ENCODE data around the gene CERK. TPM values are rescaled to one million over a fixed set of nuclear protein-coding genes. Genes with fewer than 3 reads are reported as not detected.
A peak's percentile ranks its signal among the peaks of the same experiment; 100 is the strongest.

CERK gene
- total and polyA plus RNA-seq, 2 of the 13 experiments (the other 11 are each of a cell fraction or from before 2014, with no cell fraction given) = 40.3 to 41.9 TPM

DNA sequence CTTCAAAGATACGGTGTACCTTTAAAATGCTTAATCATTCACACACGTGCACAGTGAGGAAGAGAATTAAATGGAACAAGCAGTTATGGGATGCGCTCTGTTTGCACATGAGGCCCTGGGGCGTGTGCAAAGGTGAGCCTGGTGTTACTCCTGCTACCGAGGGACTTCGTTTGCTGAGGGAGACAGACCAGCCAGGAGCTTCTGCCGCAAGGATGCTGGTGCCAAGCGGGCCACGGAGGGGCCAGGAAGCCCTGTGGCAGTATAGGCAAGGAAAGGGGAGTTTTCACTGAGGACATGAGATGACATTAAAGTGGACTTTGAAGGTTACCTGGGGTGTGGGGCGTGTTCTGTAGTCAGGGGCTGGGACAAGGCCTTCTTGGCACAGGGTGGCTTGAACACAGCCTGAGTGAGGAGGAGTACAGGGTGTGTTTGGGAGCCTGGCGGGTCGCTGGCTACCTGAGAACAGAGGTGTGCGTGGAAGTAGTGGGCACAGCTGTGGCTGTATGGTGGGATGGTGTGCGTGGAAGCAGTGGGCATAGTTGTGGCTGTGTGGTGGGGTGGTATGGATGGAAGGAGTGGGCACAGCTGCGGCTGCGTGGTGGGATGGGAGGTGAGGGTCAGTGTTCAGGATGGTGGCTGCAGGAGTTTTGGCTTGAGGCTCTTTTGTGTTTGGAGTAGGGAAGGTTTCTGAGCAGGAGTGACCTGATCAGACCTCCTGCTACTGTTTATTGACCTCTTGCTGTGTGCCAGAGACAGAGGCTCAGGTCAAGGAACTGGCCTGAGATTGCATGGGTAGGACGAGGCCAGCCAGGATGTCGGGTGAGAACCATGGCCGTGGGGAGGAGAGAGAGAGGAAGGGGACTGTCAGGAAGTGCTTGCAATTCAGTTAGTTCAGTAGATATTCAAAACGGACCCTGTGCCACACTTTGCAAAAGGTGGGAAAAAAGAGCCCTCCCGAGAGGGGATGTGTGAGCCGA, 38.1 kb upstream of the CERK start:
- POLR2A ChIA-PET = interaction anchor here (1.1 to 4.8 kb wide), 6 partner anchors 13 to 212 kb away, joined by 3 to 144 read pairs (median 11); partner anchors contain the start of gene TBC1D22A
- DNase-seq (ENCODE audit: low spot score) (peak; percentile 43), FAIRE-seq (peak; percentile 72), ATAC-seq (peak; percentile 30)
- Histone ChIP-seq H3K9me3 (ENCODE audit: low read length) (no peaks in the 10 kb centered on the region), H3K9ac (ENCODE audit: insufficient read depth, low read depth, low read length) (peak overlapping the region; percentile 79; the same call in 1 of the 2 replicates), H2AFZ (ENCODE audit: low read length) (no peak overlapping the region), H3K27ac (ENCODE audit: extremely low read length, insufficient read depth, low read length) (peak overlapping the region; percentile 82), H3K4me2 (ENCODE audit: low read depth, low read length) (peak overlapping the region; percentile 90), H3K4me3 (replicated peaks in 1 of 3; ENCODE audit: insufficient read depth in 1 of 3, low read depth in 2 of 3, low read length in 3 of 3) (peak overlapping the region in 2 of 3 experiments; percentile 58 to 77; a peak in 4 of 6 replicates), H4K20me1 (ENCODE audit: insufficient read depth, low read length) (peaks cover 17% of the 10 kb centered on the region; the same call in 1 of the 2 replicates), H3K36me3 (replicated peaks in 1 of 2; ENCODE audit: control insufficient read depth in 1 of 2, insufficient read depth in 2 of 2, low read length in 2 of 2) (peaks cover 2 to 8% of the 10 kb centered on the region in 2 experiments; a peak in 3 of 5 replicates), H3K79me2 (ENCODE audit: insufficient read depth, low read length) (peaks cover 78% of the 10 kb centered on the region), H3K4me1 (ENCODE audit: insufficient read depth, low read length) (peaks cover 46% of the 10 kb centered on the region), H3K27me3 (ENCODE audit: control insufficient read depth in 1 of 2, insufficient read depth in 2 of 2, low read length in 2 of 2) (no peaks in the 10 kb centered on the region)
- no TSS peak for BruUV-seq (replicated peaks)
- in situ Hi-C loops (cut with HindIII; ENCODE audit: extremely low pct_ligation_motif_present, low pct_unique_long_range_greater_than_20kb) (no loop called here), intact Hi-C loops (cut with micrococcal nuclease; ENCODE audit: unreplicated experiment) (loop anchor here (2.0 to 5.0 kb wide), 3 partner anchors 17 to 379 kb away; no protein-coding TSS in a partner anchor)
- CTCF ChIA-PET (ENCODE audit: low intra/inter-chr PET ratio, low total read pairs) = no interaction called here
- WGBS (ENCODE audit: low lambda C conversion rate) = 57% methylated on average over 22 of the region's 22 CpGs
- no peak for TF ChIP-seq CHD4 (IDR thresholded peaks at IDR 0.05; ENCODE audit: borderline replicate concordance, low read length)
- TF ChIP-seq RBM22 (optimal IDR thresholded peaks at IDR 0.05; ENCODE audit: low read length) = no peak
- no peak for TF ChIP-seq ZNF766 (CRISPR knock-in tag; IDR thresholded peaks at IDR 0.05; ENCODE audit: borderline replicate concordance)
- 0 out of 2 replicates have a peak, but pooled peaks have one; percentile 26 for TF ChIP-seq ZNF572 (CRISPR knock-in tag; IDR thresholded peaks at IDR 0.05)
- no peak for TF ChIP-seq CC2D1A (CRISPR knock-in tag; IDR thresholded peaks at IDR 0.05)
- TF ChIP-seq, protein P1, sequence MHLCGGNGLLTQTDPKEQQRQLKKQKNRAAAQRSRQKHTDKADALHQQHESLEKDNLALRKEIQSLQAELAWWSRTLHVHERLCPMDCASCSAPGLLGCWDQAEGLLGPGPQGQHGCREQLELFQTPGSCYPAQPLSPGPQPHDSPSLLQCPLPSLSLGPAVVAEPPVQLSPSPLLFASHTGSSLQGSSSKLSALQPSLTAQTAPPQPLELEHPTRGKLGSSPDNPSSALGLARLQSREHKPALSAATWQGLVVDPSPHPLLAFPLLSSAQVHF (CRISPR knock-in tag; IDR thresholded peaks at IDR 0.05) = 0 out of 2 replicates have a peak, but pooled peaks have one; percentile 40
- peak; percentile 53; the same call in 1 of the 2 replicates for TF ChIP-seq ZNF598 (CRISPR knock-in tag; IDR thresholded peaks at IDR 0.05; ENCODE audit: borderline replicate concordance)
- 0 out of 2 replicates have a peak, but pooled peaks have one; percentile 13 for TF ChIP-seq GATAD2A (CRISPR knock-in tag; IDR thresholded peaks at IDR 0.05)
- TF ChIP-seq HDAC2 (CRISPR knock-in tag; IDR thresholded peaks at IDR 0.05) = peak; percentile 16; the same call in 1 of the 2 replicates
- TF ChIP-seq HOXA7 (CRISPR knock-in tag; IDR thresholded peaks at IDR 0.05) = 0 out of 2 replicates have a peak, but pooled peaks have one; percentile 26
- TF ChIP-seq, protein P2, sequence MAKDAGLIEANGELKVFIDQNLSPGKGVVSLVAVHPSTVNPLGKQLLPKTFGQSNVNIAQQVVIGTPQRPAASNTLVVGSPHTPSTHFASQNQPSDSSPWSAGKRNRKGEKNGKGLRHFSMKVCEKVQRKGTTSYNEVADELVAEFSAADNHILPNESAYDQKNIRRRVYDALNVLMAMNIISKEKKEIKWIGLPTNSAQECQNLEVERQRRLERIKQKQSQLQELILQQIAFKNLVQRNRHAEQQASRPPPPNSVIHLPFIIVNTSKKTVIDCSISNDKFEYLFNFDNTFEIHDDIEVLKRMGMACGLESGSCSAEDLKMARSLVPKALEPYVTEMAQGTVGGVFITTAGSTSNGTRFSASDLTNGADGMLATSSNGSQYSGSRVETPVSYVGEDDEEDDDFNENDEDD (CRISPR knock-in tag; IDR thresholded peaks at IDR 0.05; ENCODE audit: borderline replicate concordance) = peak; percentile 45; the same call in 1 of the 2 replicates
- TF ChIP-seq FOXP4 (CRISPR knock-in tag; IDR thresholded peaks at IDR 0.05) = 0 out of 2 replicates have a peak, but pooled peaks have one; percentile 41
- no peak for TF ChIP-seq NR2F6 (IDR thresholded peaks at IDR 0.05)
- TF ChIP-seq NR2F6 (CRISPR knock-in tag; IDR thresholded peaks at IDR 0.05) = 0 out of 2 replicates have a peak, but pooled peaks have one; percentile 22
- peak; percentile 33; the same call in 1 of the 2 replicates for TF ChIP-seq ZFX (CRISPR knock-in tag; IDR thresholded peaks at IDR 0.05; ENCODE audit: low read depth)
- peak; percentile 31; the same call in 1 of the 2 replicates for TF ChIP-seq ZBTB20 (CRISPR knock-in tag; IDR thresholded peaks at IDR 0.05; ENCODE audit: borderline replicate concordance, low read depth)
- no peak for TF ChIP-seq SOX13 (IDR thresholded peaks at IDR 0.05)
- TF ChIP-seq SOX13 (CRISPR knock-in tag; conservative IDR thresholded peaks at IDR 0.05 in 1 of 2, IDR thresholded peaks at IDR 0.05 in 1 of 2) = 0 out of 4 replicates have a peak, but pooled peaks of 1 of the 2 experiments have one; percentile 27
- peak; percentile 65; the same call in 1 of the 2 replicates for TF ChIP-seq REL (CRISPR knock-in tag; conservative IDR thresholded peaks at IDR 0.05)

All from HepG2 (cell line).